Smooth muscle cell (in vitro differentiated cells): ENCODE measurements around the gene SP2. TPM values are rescaled to one million over a fixed set of nuclear protein-coding genes. Genes with fewer than 3 reads are reported as not detected.

Experiments used
- DNase-seq: peaks from one replicate; lab custom pipeline; 2025; ENCODE audit not compliant: unreplicated experiment; lab: John Stamatoyannopoulos, UW
- H2AFZ ChIP-seq: fragments of 200-600 bp; sonication (generic); 2 replicates; pipeline ENCODE4 v1.6.0; 2016; ENCODE audit warnings: antibody characterized with exemption, low read depth, mild to moderate bottlenecking
- H3F3A ChIP-seq: fragments of 200-600 bp; sonication (generic); 2 replicates; pipeline ENCODE4 v1.6.0; 2017; ENCODE audit warnings: antibody characterized with exemption, low read depth
- H3K27ac ChIP-seq: fragments of 200-600 bp; sonication (generic); 2 replicates; pipeline ENCODE4 v1.5.1; 2016; ENCODE audit warnings: low read depth, mild to moderate bottlenecking
- H3K27me3 ChIP-seq: fragments of 200-600 bp; sonication (generic); 2 replicates; pipeline ENCODE4 v1.6.1; 2016; ENCODE audit warnings: low read depth, mild to moderate bottlenecking
- H3K36me3 ChIP-seq: fragments of 200-600 bp; sonication (generic); 2 replicates; pipeline ENCODE4 v1.5.1; 2016; ENCODE audit warnings: low read depth
- H3K4me1 ChIP-seq: fragments of 200-600 bp; sonication (generic); 2 replicates; pipeline ENCODE4 v1.5.1; 2016; ENCODE audit warnings: low read depth
- H3K4me2 ChIP-seq: fragments of 200-600 bp; sonication (generic); 2 replicates; pipeline ENCODE4 v1.6.0; 2016; ENCODE audit warnings: mild to moderate bottlenecking
- H3K4me3 ChIP-seq: fragments of 200-600 bp; sonication (generic); 2 replicates; pipeline ENCODE4 v1.5.1; 2016; ENCODE audit warnings: mild to moderate bottlenecking
- H3K79me2 ChIP-seq: fragments of 200-600 bp; sonication (generic); 2 replicates; pipeline ENCODE4 v1.6.0; 2016; ENCODE audit warnings: low read depth, mild to moderate bottlenecking
- H3K9ac ChIP-seq: fragments of 200-600 bp; sonication (generic); 2 replicates; pipeline ENCODE4 v1.6.0; 2016; ENCODE audit warnings: low read depth
- H3K9me3 ChIP-seq: fragments of 200-600 bp; sonication (generic); replicated peaks from 2 replicates; pipeline ENCODE4 v1.5.1; 2016; ENCODE audit warnings: low read depth
- H4K20me1 ChIP-seq: fragments of 200-600 bp; sonication (generic); 2 replicates; pipeline ENCODE4 v1.6.0; 2016; ENCODE audit warnings: low read depth
- CTCF ChIP-seq: fragments of 200-600 bp; sonication (generic); IDR thresholded peaks from 2 replicates; pipeline ENCODE4 v1.5.1; 2017; ENCODE audit warnings: borderline replicate concordance, mild to moderate bottlenecking, antibody characterized with exemption; ENCODE audit not compliant: insufficient read depth, poor library complexity, severe bottlenecking
- WGBS: methylation state at CpG from one replicate; pipeline ENCODE4 v1.1.7; 2016; ENCODE audit warnings: low lambda C conversion rate; 5-methylcytosine and 5-hydroxymethylcytosine counted together
- polyA plus RNA-seq: library from polyadenylated mRNA; unstranded; fragments of >200 nt; fragmentation: Nextera tagmentation; extraction: Ambion mirVana; gene quantifications from 2 replicates; pipeline ENCODE4 v1.2.1, GENCODE V29; 2016
- total RNA-seq: library from RNA; depleted of rRNA; stranded (reverse); fragments of >200 nt; gene quantifications from 2 replicates; pipeline ENCODE4 v1.2.3, GENCODE V29; 2014

The SP2 gene
- total and polyA plus RNA-seq, 2 experiments from 2014 or later: 2.4 to 9.0 TPM

GRCh38 chr17:47914306-47914948, 18.4 kb downstream of the SP2 start:
- no peaks in the 10 kb centered on the region for H3K36me3 ChIP-seq
- H3F3A ChIP-seq: no peaks in the 10 kb centered on the region
- H3K4me1 ChIP-seq: no peaks in the 10 kb centered on the region
- H3K9ac ChIP-seq: no peak overlapping the region
- no peak overlapping the region for H3K4me3 ChIP-seq
- H4K20me1 ChIP-seq: no peaks in the 10 kb centered on the region
- no peaks in the 10 kb centered on the region for H3K27me3 ChIP-seq
- H3K4me2 ChIP-seq: no peak overlapping the region
- 86% methylated on average over 4 of the region's 4 CpGs for WGBS
- no peak for TF ChIP-seq CTCF
- no peaks in the 10 kb centered on the region for H3K79me2 ChIP-seq
- no peaks in the 10 kb centered on the region for H3K9me3 ChIP-seq
- H2AFZ ChIP-seq: no peak overlapping the region
- no peak overlapping the region for H3K27ac ChIP-seq
- DNase-seq: no peak

GRCh38 chr17:47915776-47916398, 19.9 kb downstream of the SP2 start:
- no peaks in the 10 kb centered on the region for H4K20me1 ChIP-seq
- no peak overlapping the region for H3K4me3 ChIP-seq
- H3K9me3 ChIP-seq: no peaks in the 10 kb centered on the region
- H3K79me2 ChIP-seq: no peaks in the 10 kb centered on the region
- no peaks in the 10 kb centered on the region for H3K4me1 ChIP-seq
- no peak overlapping the region for H3K9ac ChIP-seq
- WGBS: 92% methylated on average over 12 of the region's 12 CpGs
- H3K4me2 ChIP-seq: no peak overlapping the region
- no peak for TF ChIP-seq CTCF
- DNase-seq: no peak
- H3K27me3 ChIP-seq: no peaks in the 10 kb centered on the region
- no peak overlapping the region for H2AFZ ChIP-seq
- no peaks in the 10 kb centered on the region for H3F3A ChIP-seq
- H3K27ac ChIP-seq: no peak overlapping the region
- no peaks in the 10 kb centered on the region for H3K36me3 ChIP-seq

GRCh38 chr17:47916489-47917208, 20.6 kb downstream of the SP2 start:
- 92% methylated on average over 19 of the region's 19 CpGs for WGBS
- Histone ChIP-seq H3K9me3 (no peaks in the 10 kb centered on the region), H3K27me3 (no peaks in the 10 kb centered on the region), H3K4me1 (no peaks in the 10 kb centered on the region), H3K4me3 (no peak overlapping the region), H3F3A (no peaks in the 10 kb centered on the region), H4K20me1 (no peaks in the 10 kb centered on the region), H3K36me3 (no peaks in the 10 kb centered on the region), H3K4me2 (no peak overlapping the region), H3K79me2 (no peaks in the 10 kb centered on the region), H3K9ac (no peak overlapping the region), H2AFZ (no peak overlapping the region), H3K27ac (no peak overlapping the region)
- no peak for TF ChIP-seq CTCF
- DNase-seq: no peak
